Measurements from ENCODE around the gene PRAMEF33.
"Not testable (repeated sequence)": the region's sequence is repeated elsewhere in the genome, so short reads cannot be mapped to it uniquely, and the experiment has no call there.

DNA sequence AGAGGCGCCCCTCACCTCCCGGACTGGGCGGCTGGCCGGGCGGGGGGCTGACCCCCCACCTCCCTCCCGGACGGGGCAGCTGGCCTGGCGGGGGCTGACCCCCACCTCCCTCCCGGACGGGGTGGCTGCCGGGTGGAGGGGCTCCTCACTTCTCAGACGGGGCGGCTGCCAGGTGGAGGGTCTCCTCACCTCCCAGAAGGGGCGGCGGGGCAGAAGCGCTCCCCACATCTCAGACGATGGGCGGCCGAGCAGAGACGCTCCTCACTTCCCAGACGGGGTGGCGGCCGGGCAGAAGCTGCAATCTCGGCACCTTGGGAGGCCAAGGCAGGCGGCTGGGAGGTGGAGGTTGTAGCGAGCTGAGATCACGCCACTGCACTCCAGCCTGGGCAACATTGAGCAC, 4.6 kb upstream of the PRAMEF33 start:
- TF ChIP-seq POLR2A, POLR2AphosphoS5 (IDR thresholded peaks at IDR 0.05): not testable (repeated sequence)
- TF ChIP-seq, protein P1, sequence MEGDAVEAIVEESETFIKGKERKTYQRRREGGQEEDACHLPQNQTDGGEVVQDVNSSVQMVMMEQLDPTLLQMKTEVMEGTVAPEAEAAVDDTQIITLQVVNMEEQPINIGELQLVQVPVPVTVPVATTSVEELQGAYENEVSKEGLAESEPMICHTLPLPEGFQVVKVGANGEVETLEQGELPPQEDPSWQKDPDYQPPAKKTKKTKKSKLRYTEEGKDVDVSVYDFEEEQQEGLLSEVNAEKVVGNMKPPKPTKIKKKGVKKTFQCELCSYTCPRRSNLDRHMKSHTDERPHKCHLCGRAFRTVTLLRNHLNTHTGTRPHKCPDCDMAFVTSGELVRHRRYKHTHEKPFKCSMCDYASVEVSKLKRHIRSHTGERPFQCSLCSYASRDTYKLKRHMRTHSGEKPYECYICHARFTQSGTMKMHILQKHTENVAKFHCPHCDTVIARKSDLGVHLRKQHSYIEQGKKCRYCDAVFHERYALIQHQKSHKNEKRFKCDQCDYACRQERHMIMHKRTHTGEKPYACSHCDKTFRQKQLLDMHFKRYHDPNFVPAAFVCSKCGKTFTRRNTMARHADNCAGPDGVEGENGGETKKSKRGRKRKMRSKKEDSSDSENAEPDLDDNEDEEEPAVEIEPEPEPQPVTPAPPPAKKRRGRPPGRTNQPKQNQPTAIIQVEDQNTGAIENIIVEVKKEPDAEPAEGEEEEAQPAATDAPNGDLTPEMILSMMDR (IDR thresholded peaks at IDR 0.05): not testable (repeated sequence)
